Brain microvascular endothelial cell (primary cell): ENCODE data around the gene CTDSPL.

Source experiments
- DNase-seq: peaks from one replicate; pipeline ENCODE4 v3.0.0-alpha.2; 2020
- H3K27ac ChIP-seq: fragments of 250-450 bp; sonication (Bioruptor Pico); 2 replicates; pipeline ENCODE4 v1.5.1; 2020; ENCODE audit warnings: mild to moderate bottlenecking, moderate library complexity
- H3K27me3 ChIP-seq: fragments of 250-450 bp; sonication (Bioruptor Pico); replicated peaks from 2 replicates; pipeline ENCODE4 v1.5.1; 2020; ENCODE audit warnings: mild to moderate bottlenecking
- H3K36me3 ChIP-seq: fragments of 250-450 bp; sonication (Bioruptor Pico); replicated peaks from 2 replicates; pipeline ENCODE4 v1.5.1; 2020; ENCODE audit warnings: mild to moderate bottlenecking
- H3K4me3 ChIP-seq: 2 replicates; pipeline ENCODE4 v1.5.1; 2011; ENCODE audit warnings: low read depth, mild to moderate bottlenecking, control low read depth, low read length, moderate library complexity
- CTCF ChIP-seq: IDR thresholded peaks from 2 replicates; pipeline ENCODE4 v1.5.1; 2011; ENCODE audit warnings: low read depth, mild to moderate bottlenecking, moderate library complexity, low read length, control low read depth, inconsistent platforms; ENCODE audit errors: missing control alignments
- in situ Hi-C: cut with HindIII; loops from 2 replicates; pipeline ENCODE4 v1.10.0; 2017; ENCODE audit warnings: low sequenced_read_pairs, low pct_ligation_motif_present

Gene CTDSPL

DNA sequence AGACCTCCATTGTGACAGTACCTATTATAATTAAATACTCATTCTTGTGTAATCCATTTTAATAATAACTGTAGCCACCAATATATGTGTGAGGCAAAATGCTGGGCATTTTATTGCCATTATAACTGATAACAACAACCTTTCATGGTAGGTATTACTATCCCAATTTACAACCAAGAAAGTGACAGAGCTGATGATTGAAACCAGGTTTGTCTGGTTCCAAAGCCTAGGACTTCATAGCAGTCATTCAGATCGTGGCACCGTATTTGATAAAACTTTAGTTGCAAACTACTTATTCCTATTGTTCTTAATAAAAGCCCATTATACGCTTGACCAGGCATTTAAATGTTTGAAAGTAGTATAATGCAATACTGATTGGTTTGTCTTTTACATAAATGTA lies 102.5 kb downstream of the CTDSPL start:
- Histone ChIP-seq H3K36me3 (no peaks in the 10 kb centered on the region), H3K27ac (no peak overlapping the region), H3K27me3 (no peaks in the 10 kb centered on the region), H3K4me3 (no peak overlapping the region)
- DNase-seq: no peak
- in situ Hi-C loops: no loop called here
- TF ChIP-seq CTCF: no peak

DNA sequence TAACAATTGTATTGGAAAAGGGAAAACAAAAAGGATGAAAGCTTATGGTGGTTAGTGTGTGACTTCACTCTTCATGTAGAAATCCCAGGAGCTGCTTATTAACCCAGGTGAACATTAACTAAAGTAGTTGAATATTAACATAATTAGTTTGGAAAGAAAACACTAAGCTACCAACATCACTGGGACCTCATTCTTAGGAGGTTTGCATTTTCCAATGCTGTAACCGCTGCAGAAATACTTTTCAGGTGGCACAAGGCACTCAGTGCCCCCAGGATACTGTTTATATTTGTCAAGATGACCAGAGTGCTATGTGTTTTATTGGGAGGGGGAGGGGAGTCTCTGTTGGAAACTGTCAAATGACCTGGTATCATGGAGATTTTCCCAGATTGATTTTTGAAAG lies 103.0 kb downstream of the CTDSPL start:
- TF ChIP-seq CTCF: no peak
- in situ Hi-C loops: no loop called here
- no peak for DNase-seq
- no peak overlapping the region for H3K27ac ChIP-seq
- H3K36me3 ChIP-seq: no peaks in the 10 kb centered on the region
- no peak overlapping the region for H3K4me3 ChIP-seq
- no peaks in the 10 kb centered on the region for H3K27me3 ChIP-seq

- in situ Hi-C loops: no loop called here
- peak; percentile 98 for TF ChIP-seq CTCF
- no peak overlapping the region for H3K4me3 ChIP-seq
- H3K27me3 ChIP-seq: no peaks in the 10 kb centered on the region
- H3K36me3 ChIP-seq: no peaks in the 10 kb centered on the region
- peak; percentile 63 for DNase-seq
- H3K27ac ChIP-seq: no peak overlapping the region
These were observed 105.7 kb downstream of the CTDSPL start for GRCh38 chr3:37967260-37967881.

GRCh38 chr3:37968199-37968598 lies 106.5 kb downstream of the CTDSPL start:
- in situ Hi-C loops: no loop called here
- Histone ChIP-seq H3K27me3 (no peaks in the 10 kb centered on the region), H3K27ac (no peak overlapping the region), H3K4me3 (no peak overlapping the region), H3K36me3 (no peaks in the 10 kb centered on the region)
- TF ChIP-seq CTCF: no peak
- DNase-seq: no peak

DNA sequence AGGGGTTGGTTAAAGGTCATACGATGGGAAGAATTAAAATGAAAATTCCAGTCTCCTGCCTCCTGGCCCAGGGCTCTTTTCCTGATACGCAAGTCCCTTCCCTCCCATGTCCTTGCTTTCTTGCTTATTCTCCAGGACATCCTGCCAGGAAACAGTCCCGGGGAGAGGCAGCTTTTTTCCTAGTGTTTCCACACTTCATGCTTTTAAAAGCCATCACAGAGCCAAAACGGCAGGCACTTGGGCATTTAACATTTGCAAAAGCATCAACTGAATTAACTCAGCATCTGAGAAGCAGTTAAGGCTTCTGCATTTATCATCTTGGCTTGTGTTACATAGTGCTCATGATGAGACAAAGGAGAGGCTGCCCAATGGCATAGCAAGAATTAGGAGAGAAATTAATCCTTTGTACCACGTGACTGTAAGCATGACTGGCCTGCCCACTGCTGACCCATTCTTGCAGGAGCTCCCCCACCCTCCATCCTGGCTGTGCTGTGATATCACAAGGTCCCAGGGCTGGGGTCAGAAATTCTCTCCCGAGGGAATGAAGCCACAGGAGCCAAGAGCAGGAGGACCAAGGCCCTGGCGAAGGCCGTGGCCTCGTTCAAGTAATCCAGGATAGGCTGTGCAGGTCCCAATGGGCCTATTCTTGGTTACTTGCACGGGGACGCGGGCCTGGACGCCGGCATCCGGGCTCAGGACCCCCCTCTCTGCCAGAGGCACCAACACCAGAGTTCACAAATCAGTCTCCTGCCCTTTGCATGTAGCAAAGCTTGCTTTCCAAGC lies 107.3 kb downstream of the CTDSPL start:
- Histone ChIP-seq H3K4me3 (no peak overlapping the region), H3K27ac (no peak overlapping the region), H3K36me3 (no peaks in the 10 kb centered on the region), H3K27me3 (no peaks in the 10 kb centered on the region)
- no peak for DNase-seq
- in situ Hi-C loops: no loop called here
- TF ChIP-seq CTCF: no peak
